Astrocyte of the spinal cord (primary cell): ENCODE measurements around the gene SCN2A.

Experiments used
- DNase-seq: peaks from one replicate; pipeline ENCODE4 v3.0.0; 2011; ENCODE audit warnings: low read depth, low spot score
- H3K4me3 ChIP-seq: 2 replicates; pipeline ENCODE4 v1.5.1; 2011; ENCODE audit warnings: low read depth, mild to moderate bottlenecking, low read length, moderate library complexity
- in situ Hi-C: cut with HindIII; loops from 2 replicates; pipeline ENCODE4 v1.10.0; 2017; ENCODE audit warnings: low sequenced_read_pairs
- TF ChIP-seq, protein P1 (sequence below): IDR thresholded peaks from 2 replicates; pipeline ENCODE4 v1.5.1; 2012; ENCODE audit warnings: low read depth, mild to moderate bottlenecking, low read length, inconsistent platforms

SCN2A gene

DNA sequence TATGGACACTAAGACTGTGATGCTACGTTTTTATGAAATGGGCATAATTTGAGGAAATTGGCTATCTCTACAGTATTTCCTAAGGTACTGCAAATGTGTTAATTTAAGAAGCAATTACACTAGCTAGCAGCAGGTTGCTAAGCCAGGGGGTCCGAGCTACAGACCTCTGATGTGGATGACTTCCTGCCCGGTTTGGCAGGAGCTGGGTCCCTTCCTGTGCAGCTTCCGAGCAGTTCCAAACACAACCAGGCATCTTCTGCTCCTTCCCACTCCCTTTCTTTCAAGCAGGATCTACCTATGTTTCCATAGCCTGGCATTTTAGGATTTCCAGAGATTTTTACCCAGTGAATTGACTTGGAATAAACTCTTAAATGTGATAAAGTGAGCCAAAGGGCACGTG, 55.7 kb downstream of the SCN2A start:
- H3K4me3 ChIP-seq: no peak overlapping the region
- DNase-seq: no peak
- in situ Hi-C loops: no loop called here
- TF ChIP-seq, protein P1, sequence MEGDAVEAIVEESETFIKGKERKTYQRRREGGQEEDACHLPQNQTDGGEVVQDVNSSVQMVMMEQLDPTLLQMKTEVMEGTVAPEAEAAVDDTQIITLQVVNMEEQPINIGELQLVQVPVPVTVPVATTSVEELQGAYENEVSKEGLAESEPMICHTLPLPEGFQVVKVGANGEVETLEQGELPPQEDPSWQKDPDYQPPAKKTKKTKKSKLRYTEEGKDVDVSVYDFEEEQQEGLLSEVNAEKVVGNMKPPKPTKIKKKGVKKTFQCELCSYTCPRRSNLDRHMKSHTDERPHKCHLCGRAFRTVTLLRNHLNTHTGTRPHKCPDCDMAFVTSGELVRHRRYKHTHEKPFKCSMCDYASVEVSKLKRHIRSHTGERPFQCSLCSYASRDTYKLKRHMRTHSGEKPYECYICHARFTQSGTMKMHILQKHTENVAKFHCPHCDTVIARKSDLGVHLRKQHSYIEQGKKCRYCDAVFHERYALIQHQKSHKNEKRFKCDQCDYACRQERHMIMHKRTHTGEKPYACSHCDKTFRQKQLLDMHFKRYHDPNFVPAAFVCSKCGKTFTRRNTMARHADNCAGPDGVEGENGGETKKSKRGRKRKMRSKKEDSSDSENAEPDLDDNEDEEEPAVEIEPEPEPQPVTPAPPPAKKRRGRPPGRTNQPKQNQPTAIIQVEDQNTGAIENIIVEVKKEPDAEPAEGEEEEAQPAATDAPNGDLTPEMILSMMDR: no peak

DNA sequence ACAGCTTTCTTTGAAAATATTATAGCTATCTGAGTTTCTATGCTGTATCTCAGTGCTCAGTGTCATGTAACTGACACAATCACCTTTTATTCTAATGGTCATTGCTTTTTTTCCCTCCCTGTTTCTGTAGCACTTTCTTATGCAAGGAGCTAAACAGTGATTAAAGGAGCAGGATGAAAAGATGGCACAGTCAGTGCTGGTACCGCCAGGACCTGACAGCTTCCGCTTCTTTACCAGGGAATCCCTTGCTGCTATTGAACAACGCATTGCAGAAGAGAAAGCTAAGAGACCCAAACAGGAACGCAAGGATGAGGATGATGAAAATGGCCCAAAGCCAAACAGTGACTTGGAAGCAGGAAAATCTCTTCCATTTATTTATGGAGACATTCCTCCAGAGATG, 56.4 kb downstream of the SCN2A start:
- in situ Hi-C loops: no loop called here
- no peak for DNase-seq
- no peak overlapping the region for H3K4me3 ChIP-seq
- TF ChIP-seq, protein P1: no peak

DNA sequence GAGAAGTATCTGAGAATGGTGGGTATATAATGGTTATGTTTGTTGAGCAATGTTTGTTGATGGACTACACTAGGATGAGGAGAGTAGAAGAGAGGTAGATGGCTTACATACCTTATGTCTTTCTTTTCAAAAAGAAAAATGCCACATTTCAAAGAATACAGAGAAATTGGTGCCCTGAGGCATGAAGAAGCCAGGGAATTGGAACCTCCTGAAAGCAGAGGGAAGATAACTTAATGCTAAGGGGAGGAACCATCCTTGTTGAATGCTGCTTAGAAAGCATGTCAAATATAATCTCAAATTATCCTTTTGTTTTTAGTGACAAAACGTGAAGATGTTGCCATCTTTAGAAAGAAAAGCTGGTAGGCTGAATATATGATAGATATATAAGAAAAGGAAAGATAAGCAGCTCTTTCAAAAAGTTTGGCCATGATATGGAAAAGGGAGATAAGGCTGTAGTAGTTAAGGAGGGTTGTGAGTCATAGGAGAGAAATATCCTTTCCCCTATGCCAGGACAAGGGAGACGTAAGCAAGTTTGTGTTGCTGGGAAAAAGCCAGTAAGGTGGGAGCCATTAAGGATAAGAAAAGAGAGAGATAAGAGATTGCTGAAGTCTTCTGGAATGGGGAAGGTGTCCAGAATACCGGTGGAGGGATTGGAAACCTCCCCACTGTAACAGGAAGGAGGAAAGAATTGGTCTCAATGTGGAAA, 66.3 kb downstream of the SCN2A start:
- H3K4me3 ChIP-seq: no peak overlapping the region
- DNase-seq: peak; percentile 8
- in situ Hi-C loops: no loop called here
- TF ChIP-seq, protein P1: no peak

GRCh38 chr2:165307317-165307716, 68.1 kb downstream of the SCN2A start:
- no peak for DNase-seq
- no peak overlapping the region for H3K4me3 ChIP-seq
- TF ChIP-seq, protein P1: no peak
- in situ Hi-C loops: no loop called here

DNA sequence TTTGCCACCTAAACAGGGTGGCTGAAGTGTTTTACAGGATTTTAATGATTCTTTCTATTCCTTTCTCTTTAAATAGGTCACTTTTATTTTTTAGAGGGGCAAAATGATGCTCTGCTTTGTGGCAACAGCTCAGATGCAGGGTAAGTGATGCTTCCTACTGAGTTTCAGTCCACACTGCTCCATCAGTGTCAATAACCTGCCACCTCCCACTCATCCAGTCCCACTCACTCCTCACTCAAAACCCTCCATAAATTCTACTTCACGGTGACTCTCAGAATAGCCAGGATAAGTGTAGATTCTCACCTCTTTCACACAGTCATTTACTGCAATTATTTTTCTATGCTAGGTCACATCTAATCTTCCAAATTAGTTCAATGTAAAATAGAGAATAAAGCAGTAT, 72.7 kb downstream of the SCN2A start:
- no peak overlapping the region for H3K4me3 ChIP-seq
- DNase-seq: no peak
- TF ChIP-seq, protein P1: no peak
- in situ Hi-C loops: no loop called here

- in situ Hi-C loops: no loop called here
- H3K4me3 ChIP-seq: no peak overlapping the region
- TF ChIP-seq, protein P1: no peak
- no peak for DNase-seq
Observed at GRCh38 chr2:165312999-165313398, 73.8 kb downstream of the SCN2A start.
